Type B pancreatic cell (in vitro differentiated cells): Measurements from ENCODE around the gene PRKD1. TPM values are rescaled to one million over a fixed set of nuclear protein-coding genes. Genes with fewer than 3 reads are reported as not detected.

ENCODE experiments used
- DNase-seq: peaks from one replicate; pipeline ENCODE4 v3.0.0; 2021; ENCODE audit warnings: mixed read lengths; ENCODE audit not compliant: unreplicated experiment; ENCODE audit errors: extremely low spot score
- H3K27ac Mint-ChIP-seq: 2 replicates; pipeline ENCODE4 v1.8.0; 2021; ENCODE audit warnings: mild to moderate bottlenecking, mixed read lengths
- H3K27me3 Mint-ChIP-seq: 2 replicates; pipeline ENCODE4 v1.8.0; 2021; ENCODE audit warnings: mixed read lengths
- H3K36me3 Mint-ChIP-seq: 2 replicates; pipeline ENCODE4 v1.8.0; 2021; ENCODE audit warnings: mixed read lengths
- H3K4me1 Mint-ChIP-seq: one replicate; pipeline ENCODE4 v1.8.0; 2021; ENCODE audit warnings: mixed read lengths; ENCODE audit not compliant: unreplicated experiment
- H3K4me3 Mint-ChIP-seq: 2 replicates; pipeline ENCODE4 v1.8.0; 2021; ENCODE audit warnings: mild to moderate bottlenecking, mixed read lengths
- H3K9me3 Mint-ChIP-seq: 2 replicates; pipeline ENCODE4 v1.8.0; 2021; ENCODE audit warnings: mixed read lengths
- CTCF ChIP-seq: fragments of 200-600 bp; sonication (generic); conservative IDR thresholded peaks from 2 replicates; pipeline ENCODE4 v1.5.0; 2021; ENCODE audit warnings: antibody characterized with exemption, mild to moderate bottlenecking
- total RNA-seq: library from RNA; stranded (reverse); gene quantifications from 2 replicates; pipeline ENCODE4 v1.2.1, GENCODE V29; 2021; ENCODE audit warnings: low replicate concordance

The PRKD1 gene
- total RNA-seq, 1 donor from 2014 or later: 16.3 TPM

- H3K9me3 Mint-ChIP-seq: peaks cover 4% of the 10 kb centered on the region
- no peak for DNase-seq
- peaks cover 5% of the 10 kb centered on the region for H3K4me1 Mint-ChIP-seq
- H3K4me3 Mint-ChIP-seq: no peak overlapping the region
- TF ChIP-seq CTCF: no peak
- no peaks in the 10 kb centered on the region for H3K27me3 Mint-ChIP-seq
- H3K27ac Mint-ChIP-seq: no peak overlapping the region
- H3K36me3 Mint-ChIP-seq: no peaks in the 10 kb centered on the region
Measured at GRCh38 chr14:29799464-29800095, 128.1 kb downstream of the PRKD1 start.

- Mint-ChIP-seq H3K9me3 (peaks cover 4% of the 10 kb centered on the region), H3K36me3 (no peaks in the 10 kb centered on the region)
Measured at GRCh38 chr14:29798811-29799210, 128.8 kb downstream of the PRKD1 start.

GRCh38 chr14:29798108-29798663 is 129.5 kb downstream of the PRKD1 start:
- no peak overlapping the region for H3K4me3 Mint-ChIP-seq
- no peaks in the 10 kb centered on the region for H3K36me3 Mint-ChIP-seq
- H3K9me3 Mint-ChIP-seq: peaks cover 4% of the 10 kb centered on the region
- H3K27ac Mint-ChIP-seq: no peak overlapping the region
- peaks cover 5% of the 10 kb centered on the region for H3K4me1 Mint-ChIP-seq
- no peak for DNase-seq
- TF ChIP-seq CTCF: no peak
- H3K27me3 Mint-ChIP-seq: no peaks in the 10 kb centered on the region

More at GRCh38 chr14:29798811-29799210, 128.8 kb downstream of the PRKD1 start:
- DNase-seq: no peak
- TF ChIP-seq CTCF: no peak
- Mint-ChIP-seq H3K27ac (no peak overlapping the region), H3K4me1 (peaks cover 5% of the 10 kb centered on the region), H3K27me3 (no peaks in the 10 kb centered on the region), H3K4me3 (no peak overlapping the region)

- peaks cover 5% of the 10 kb centered on the region for H3K4me1 Mint-ChIP-seq
- no peak overlapping the region for H3K4me3 Mint-ChIP-seq
- peaks cover 4% of the 10 kb centered on the region for H3K9me3 Mint-ChIP-seq
- no peak overlapping the region for H3K27ac Mint-ChIP-seq
- no peaks in the 10 kb centered on the region for H3K27me3 Mint-ChIP-seq
- TF ChIP-seq CTCF: no peak
- DNase-seq: no peak
- H3K36me3 Mint-ChIP-seq: no peaks in the 10 kb centered on the region
Measured at GRCh38 chr14:29796853-29797252, 130.8 kb downstream of the PRKD1 start.

- Mint-ChIP-seq H3K27me3 (no peaks in the 10 kb centered on the region), H3K27ac (no peak overlapping the region), H3K9me3 (no peaks in the 10 kb centered on the region), H3K4me3 (no peak overlapping the region), H3K4me1 (no peaks in the 10 kb centered on the region), H3K36me3 (no peaks in the 10 kb centered on the region)
- TF ChIP-seq CTCF: no peak
- no peak for DNase-seq
Measured at GRCh38 chr14:29789475-29789874, 138.2 kb downstream of the PRKD1 start.
